Measurements from ENCODE around the gene L3MBTL2. TPM values are rescaled to one million over a fixed set of nuclear protein-coding genes. Genes with fewer than 3 reads are reported as not detected.

L3MBTL2 gene
- total RNA-seq, 1 experiment from 2014 or later = 25.6 TPM

DNA sequence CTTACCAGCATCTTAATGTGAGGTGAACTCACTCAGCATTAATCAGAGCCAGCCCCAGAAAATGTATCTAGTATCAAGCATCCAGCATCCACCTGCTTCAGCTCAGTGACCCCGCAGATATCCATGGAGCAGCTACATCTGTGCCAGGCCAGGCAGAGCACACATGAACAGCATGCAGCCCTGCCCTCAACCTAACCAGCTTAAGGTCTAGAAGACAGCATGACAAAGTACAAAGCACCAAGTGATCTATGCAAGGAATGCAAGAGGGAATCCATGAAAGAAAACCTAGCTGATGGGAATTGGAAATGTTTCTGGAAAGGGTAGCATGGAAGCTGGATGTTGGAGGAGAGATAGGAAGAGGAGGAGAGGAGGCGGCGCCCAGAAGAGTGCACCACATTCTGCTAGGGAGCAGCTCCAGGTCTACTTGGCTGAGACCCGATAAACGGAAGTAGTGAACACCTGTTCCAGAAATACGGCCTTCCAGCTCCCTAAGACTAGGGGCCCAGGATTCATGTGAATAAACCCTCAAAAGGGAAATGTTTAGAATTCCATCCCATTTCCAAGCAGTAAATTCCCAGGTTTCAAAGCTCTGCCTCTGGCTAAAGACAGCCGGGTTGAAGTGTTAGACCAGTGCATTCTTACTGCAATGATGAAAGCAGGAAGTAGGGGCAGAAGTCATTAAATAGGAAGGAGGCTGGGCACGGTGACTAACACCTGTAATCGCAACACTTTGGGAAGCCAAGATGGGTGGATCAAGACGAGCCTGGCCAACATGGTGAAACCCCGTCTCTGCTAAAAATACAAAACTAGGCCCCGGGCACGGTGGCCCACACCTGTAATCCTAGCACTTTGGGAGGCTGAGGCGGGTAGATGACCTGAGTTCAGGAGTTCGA, 23.5 kb upstream of the L3MBTL2 start:
- peak overlapping the region; percentile 79 for H3K27ac Mint-ChIP-seq
- POLR2A ChIA-PET = interaction anchor here (0.7 to 2.2 kb wide), 2 partner anchors 56 to 71 kb away, joined by 6 to 7 read pairs; no protein-coding TSS in a partner anchor
- 0 out of 2 replicates have a peak, but pooled peaks cover 3% of the 10 kb centered on the region for H3K9me3 Mint-ChIP-seq
- H3K4me3 Mint-ChIP-seq = no peak overlapping the region
- no peaks in the 10 kb centered on the region for H3K27me3 Mint-ChIP-seq (ENCODE audit: low read depth)
- ATAC-seq (peak; percentile 21), DNase-seq (ENCODE audit: low spot score) (no peak)
- peaks cover 30% of the 10 kb centered on the region for H3K36me3 Mint-ChIP-seq
- CTCF ChIA-PET = interaction anchor here (0.6 to 6.8 kb wide), 5 partner anchors 10 to 88 kb away, joined by 3 to 60 read pairs (median 4); no protein-coding TSS in a partner anchor
- peaks cover 36% of the 10 kb centered on the region for H3K4me1 Mint-ChIP-seq
- TF ChIP-seq TCF7 (CRISPR knock-in tag; IDR thresholded peaks at IDR 0.05; ENCODE audit: low read depth) (no peak), AFF4 (CRISPR knock-in tag; IDR thresholded peaks at IDR 0.05; ENCODE audit: borderline replicate concordance) (no peak), ATF3 (CRISPR knock-in tag; conservative IDR thresholded peaks at IDR 0.05) (peak; percentile 80; the same call in 1 of the 2 replicates), NR2C2 (CRISPR knock-in tag; IDR thresholded peaks at IDR 0.05) (no peak), MAX (CRISPR knock-in tag; IDR thresholded peaks at IDR 0.05) (0 out of 2 replicates have a peak, but pooled peaks have one; percentile 15), ZNF425 (CRISPR knock-in tag; conservative IDR thresholded peaks at IDR 0.05) (no peak), NFE2L1 (CRISPR knock-in tag; IDR thresholded peaks at IDR 0.05) (0 out of 2 replicates have a peak, but pooled peaks have one; percentile 18), SMAD4 (CRISPR knock-in tag; IDR thresholded peaks at IDR 0.05) (peak; percentile 82; the same call in 1 of the 2 replicates), AR (CRISPR knock-in tag; IDR thresholded peaks at IDR 0.05) (no peak), ATF1 (CRISPR knock-in tag; IDR thresholded peaks at IDR 0.05) (no peak), FOXP1 (CRISPR knock-in tag; IDR thresholded peaks at IDR 0.05; ENCODE audit: borderline replicate concordance) (0 out of 2 replicates have a peak, but pooled peaks have one; percentile 30)

GRCh38 chr22:41184679-41185078, 20.4 kb upstream of the L3MBTL2 start:
- Mint-ChIP-seq H3K4me3 (0 out of 2 replicates have a peak overlapping the region, but pooled peaks have one; percentile 4), H3K36me3 (peaks cover 6% of the 10 kb centered on the region; the same call in 1 of the 2 replicates), H3K4me1 (peaks cover 36% of the 10 kb centered on the region), H3K27me3 (ENCODE audit: low read depth) (no peaks in the 10 kb centered on the region), H3K27ac (peak overlapping the region; percentile 90), H3K9me3 (0 out of 2 replicates have a peak, but pooled peaks cover 3% of the 10 kb centered on the region)
- ChIA-PET POLR2A (interaction anchor here (0.7 to 1.1 kb wide), 2 partner anchors 13 to 80 kb away, joined by 3 to 4 read pairs; no protein-coding TSS in a partner anchor), CTCF (interaction anchor here (0.6 to 6.8 kb wide), 4 partner anchors 14 to 262 kb away, joined by 3 to 60 read pairs (median 4); no protein-coding TSS in a partner anchor)
- ATAC-seq (peak; percentile 78), DNase-seq (ENCODE audit: low spot score) (peak; percentile 29)
- peak; percentile 69; the same call in 1 of the 2 replicates for TF ChIP-seq MAX (CRISPR knock-in tag; IDR thresholded peaks at IDR 0.05)
- TF ChIP-seq, protein P1, sequence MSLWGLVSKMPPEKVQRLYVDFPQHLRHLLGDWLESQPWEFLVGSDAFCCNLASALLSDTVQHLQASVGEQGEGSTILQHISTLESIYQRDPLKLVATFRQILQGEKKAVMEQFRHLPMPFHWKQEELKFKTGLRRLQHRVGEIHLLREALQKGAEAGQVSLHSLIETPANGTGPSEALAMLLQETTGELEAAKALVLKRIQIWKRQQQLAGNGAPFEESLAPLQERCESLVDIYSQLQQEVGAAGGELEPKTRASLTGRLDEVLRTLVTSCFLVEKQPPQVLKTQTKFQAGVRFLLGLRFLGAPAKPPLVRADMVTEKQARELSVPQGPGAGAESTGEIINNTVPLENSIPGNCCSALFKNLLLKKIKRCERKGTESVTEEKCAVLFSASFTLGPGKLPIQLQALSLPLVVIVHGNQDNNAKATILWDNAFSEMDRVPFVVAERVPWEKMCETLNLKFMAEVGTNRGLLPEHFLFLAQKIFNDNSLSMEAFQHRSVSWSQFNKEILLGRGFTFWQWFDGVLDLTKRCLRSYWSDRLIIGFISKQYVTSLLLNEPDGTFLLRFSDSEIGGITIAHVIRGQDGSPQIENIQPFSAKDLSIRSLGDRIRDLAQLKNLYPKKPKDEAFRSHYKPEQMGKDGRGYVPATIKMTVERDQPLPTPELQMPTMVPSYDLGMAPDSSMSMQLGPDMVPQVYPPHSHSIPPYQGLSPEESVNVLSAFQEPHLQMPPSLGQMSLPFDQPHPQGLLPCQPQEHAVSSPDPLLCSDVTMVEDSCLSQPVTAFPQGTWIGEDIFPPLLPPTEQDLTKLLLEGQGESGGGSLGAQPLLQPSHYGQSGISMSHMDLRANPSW (CRISPR knock-in tag; conservative IDR thresholded peaks at IDR 0.05; ENCODE audit: low read depth) = no peak
- TF ChIP-seq ZNF512 (CRISPR knock-in tag; IDR thresholded peaks at IDR 0.05; ENCODE audit: borderline replicate concordance) = no peak
- TF ChIP-seq NR2C2 (CRISPR knock-in tag; IDR thresholded peaks at IDR 0.05) = no peak
